Large intestine (tissue), 3 donors: ENCODE results near the gene RASGEF1C. TPM values are rescaled to one million over a fixed set of nuclear protein-coding genes. Genes with fewer than 3 reads are reported as not detected.
"Not testable (repeated sequence)": the region's sequence is repeated elsewhere in the genome, so short reads cannot be mapped to it uniquely, and the experiment has no call there.

ENCODE experiments used
- DNase-seq, 2 donors: peaks; one replicate each; pipeline versions ENCODE4 v3.0.0 to v3.0.0-alpha.2; 2013
- H3K27ac ChIP-seq: one replicate; pipeline ENCODE4 v1.5.1; 2013; ENCODE audit warnings: low read length
- H3K27me3 ChIP-seq: 2 replicates; pipeline ENCODE4 v1.6.1; 2013; ENCODE audit warnings: low read length; ENCODE audit not compliant: control insufficient read depth, insufficient read depth
- H3K36me3 ChIP-seq: 2 replicates; pipeline ENCODE4 v1.6.1; 2013; ENCODE audit warnings: low read length; ENCODE audit not compliant: control insufficient read depth, insufficient read depth
- H3K4me1 ChIP-seq: one replicate; pipeline ENCODE4 v1.6.1; 2013; ENCODE audit warnings: low read length; ENCODE audit not compliant: control insufficient read depth, insufficient read depth
- H3K4me3 ChIP-seq: one replicate; pipeline ENCODE4 v1.5.1; 2013; ENCODE audit warnings: low read length
- H3K9me3 ChIP-seq: one replicate; pipeline ENCODE4 v1.6.1; 2013; ENCODE audit warnings: mild to moderate bottlenecking, low read depth, low read length, moderate library complexity; ENCODE audit not compliant: control insufficient read depth
- WGBS: methylation state at CpG from one replicate; pipeline ENCODE4 v1.1.5; 2013; ENCODE audit warnings: low lambda C conversion rate; ENCODE audit not compliant: insufficient coverage; 5-methylcytosine and 5-hydroxymethylcytosine counted together
- polyA plus RNA-seq: library from polyadenylated mRNA; unstranded; fragments of 120-200 nt; gene quantifications from one replicate; pipeline ENCODE4 v1.2.1, GENCODE V29; 2013

RASGEF1C gene
- polyA plus RNA-seq, 1 donor, result 1.3 TPM

GRCh38 chr5:180212363-180213255 is 3.6 kb upstream of the RASGEF1C start:
- DNase-seq, result no peak
- Histone ChIP-seq H3K4me1 (peaks cover 9% of the 10 kb centered on the region), H3K9me3 (peaks cover 16% of the 10 kb centered on the region), H3K4me3 (no peak overlapping the region), H3K27ac (no peak overlapping the region), H3K36me3 (no peaks in the 10 kb centered on the region), H3K27me3 (peaks cover 14% of the 10 kb centered on the region)
- WGBS, result 50% methylated on average over 2 of the region's 19 CpGs

DNA sequence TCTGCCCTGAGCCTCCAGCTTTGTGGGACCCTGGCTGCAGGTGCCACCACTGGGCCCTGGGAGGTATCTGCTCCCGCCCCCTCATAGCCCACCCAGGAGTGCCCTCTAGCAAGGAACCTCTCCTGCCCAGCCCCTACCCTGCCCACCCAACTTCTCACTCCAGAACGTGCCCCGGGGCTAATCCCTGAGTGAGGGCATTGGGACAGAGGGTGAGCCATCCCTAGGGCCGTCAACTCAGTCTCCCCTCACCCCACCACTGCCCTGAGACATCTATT is 2.7 kb upstream of the RASGEF1C start:
- Histone ChIP-seq H3K4me3 (no peak overlapping the region), H3K4me1 (peaks cover 10% of the 10 kb centered on the region), H3K27me3 (peaks cover 23% of the 10 kb centered on the region), H3K9me3 (peaks cover 18% of the 10 kb centered on the region), H3K27ac (no peak overlapping the region), H3K36me3 (no peaks in the 10 kb centered on the region)
- WGBS, result no CpG with 5 or more reads among the region's 4 CpGs
- DNase-seq, result no peak

DNA sequence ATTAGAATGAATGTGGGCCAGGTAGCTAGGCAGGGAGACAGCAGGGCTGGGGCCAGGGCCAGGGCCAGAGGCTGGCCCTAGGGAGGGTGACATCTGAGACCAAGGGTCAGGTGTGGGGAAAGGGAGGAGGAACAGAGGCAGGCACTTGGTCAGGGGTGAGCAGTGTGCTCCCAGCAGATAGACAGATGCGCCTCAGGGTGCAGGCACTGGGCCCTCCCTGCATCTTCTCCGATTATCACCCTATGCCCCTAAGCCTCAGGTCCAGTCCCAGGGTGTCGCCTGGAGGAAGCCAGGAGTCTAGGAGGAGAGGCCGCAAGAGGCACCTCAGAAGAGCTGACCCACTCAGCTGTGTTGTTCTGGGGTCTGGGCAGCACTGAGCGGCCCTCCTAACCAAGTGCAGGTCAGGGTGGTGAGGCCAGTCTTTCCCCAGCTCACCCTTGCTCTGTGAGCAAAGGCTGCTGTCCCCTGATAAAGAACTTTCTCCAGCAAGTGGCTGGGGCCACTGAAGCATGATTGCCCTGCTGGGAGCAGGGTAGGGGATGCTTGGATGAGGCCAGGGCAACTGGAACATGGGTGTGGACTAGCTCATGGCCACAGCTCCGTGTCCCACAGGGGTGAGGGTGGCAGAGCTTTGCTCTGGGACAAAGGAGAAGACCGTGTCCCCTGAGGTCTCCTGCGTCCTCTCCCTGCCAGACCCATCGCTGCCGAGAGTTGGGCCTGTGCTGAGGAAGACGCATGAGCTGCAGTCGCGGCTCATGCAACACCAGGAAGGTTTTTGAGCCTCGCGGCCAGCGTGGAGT is 2.1 kb upstream of the RASGEF1C start:
- DNase-seq, result peak in 1 of 2 donors; percentile 11
- H3K36me3 ChIP-seq, result no peaks in the 10 kb centered on the region
- H3K27ac ChIP-seq, result no peak overlapping the region
- 100% methylated on average over 1 of the region's 16 CpGs for WGBS
- H3K4me3 ChIP-seq, result no peak overlapping the region
- H3K4me1 ChIP-seq, result peaks cover 10% of the 10 kb centered on the region
- peaks cover 23% of the 10 kb centered on the region for H3K27me3 ChIP-seq
- H3K9me3 ChIP-seq, result peaks cover 12% of the 10 kb centered on the region

DNA sequence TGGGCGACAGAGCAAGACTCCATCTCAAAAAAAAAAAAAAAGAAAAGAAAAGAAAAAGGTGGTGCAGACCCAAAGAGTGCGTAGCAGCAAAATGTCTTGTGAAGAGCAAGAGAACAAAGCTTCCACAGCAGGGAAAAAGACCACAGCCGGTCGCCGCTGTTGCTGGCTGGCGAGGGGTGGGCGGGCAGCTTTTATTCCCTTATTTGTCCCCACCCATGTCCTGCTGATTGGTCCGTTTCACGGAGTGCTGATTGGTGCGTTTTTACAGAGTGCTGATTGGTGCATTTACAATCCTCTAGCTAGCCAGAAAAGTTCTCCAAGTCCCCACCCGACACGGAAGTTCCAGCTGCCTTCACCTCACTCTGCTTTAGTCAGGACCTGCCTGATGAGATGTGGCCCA is 1.1 kb upstream of the RASGEF1C start:
- not testable (repeated sequence) for H3K4me3 ChIP-seq, DNase-seq, H3K9me3 ChIP-seq, H3K27ac ChIP-seq, H3K36me3 ChIP-seq
- Histone ChIP-seq H3K27me3 (peaks cover 23% of the 10 kb centered on the region), H3K4me1 (peaks cover 10% of the 10 kb centered on the region)
- WGBS, result no CpG with 5 or more reads among the region's 12 CpGs

GRCh38 chr5:180208435-180209081 is 453 bp downstream of the RASGEF1C start:
- DNase-seq, result no peak
- WGBS, result no CpG with 5 or more reads among the region's 65 CpGs
- no peaks in the 10 kb centered on the region for H3K36me3 ChIP-seq
- H3K27me3 ChIP-seq, result peaks cover 23% of the 10 kb centered on the region
- H3K27ac ChIP-seq, result no peak overlapping the region
- peaks cover 10% of the 10 kb centered on the region for H3K4me1 ChIP-seq
- peaks cover 6% of the 10 kb centered on the region for H3K9me3 ChIP-seq
- H3K4me3 ChIP-seq, result peak overlapping the region; percentile 30

DNA sequence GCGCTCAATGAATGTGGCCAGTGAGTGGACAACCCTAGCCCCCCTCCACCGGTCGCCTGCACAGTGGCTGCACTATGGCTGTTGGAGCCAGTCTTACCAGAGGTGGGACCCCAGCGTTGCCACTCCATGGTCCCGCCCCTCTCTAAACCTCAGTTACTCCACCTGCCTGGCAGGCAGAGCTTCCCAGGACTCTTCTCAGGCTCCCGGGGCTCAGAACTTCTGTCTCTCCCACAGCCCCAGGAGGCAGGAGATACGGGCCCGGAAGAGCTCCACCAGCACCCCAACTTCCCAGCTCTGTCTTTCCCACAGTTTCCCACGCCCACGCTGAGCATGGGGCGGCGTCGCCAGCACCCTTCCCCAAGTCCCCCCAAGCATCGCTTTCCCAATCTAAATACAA is 975 bp downstream of the RASGEF1C start:
- H3K9me3 ChIP-seq, result peaks cover 6% of the 10 kb centered on the region
- DNase-seq, result no peak
- no peaks in the 10 kb centered on the region for H3K36me3 ChIP-seq
- H3K27ac ChIP-seq, result no peak overlapping the region
- no peak overlapping the region for H3K4me3 ChIP-seq
- WGBS, result no CpG with 5 or more reads among the region's 14 CpGs
- H3K4me1 ChIP-seq, result peaks cover 10% of the 10 kb centered on the region
- H3K27me3 ChIP-seq, result peaks cover 23% of the 10 kb centered on the region

GRCh38 chr5:180207593-180207992 is 1.4 kb downstream of the RASGEF1C start:
- no peak overlapping the region for H3K27ac ChIP-seq
- H3K4me1 ChIP-seq, result peaks cover 10% of the 10 kb centered on the region
- no peak for DNase-seq
- peaks cover 23% of the 10 kb centered on the region for H3K27me3 ChIP-seq
- no peaks in the 10 kb centered on the region for H3K36me3 ChIP-seq
- no peak overlapping the region for H3K4me3 ChIP-seq
- whole genome bisulfite sequencing, result no CpG with 5 or more reads among the region's 25 CpGs
- peaks cover 6% of the 10 kb centered on the region for H3K9me3 ChIP-seq

- Histone ChIP-seq H3K9me3 (peaks cover 6% of the 10 kb centered on the region), H3K4me3 (no peak overlapping the region)
Observed at GRCh38 chr5:180206993-180207392, 2.0 kb downstream of the RASGEF1C start.

GRCh38 chr5:180205916-180206315 is 3.1 kb downstream of the RASGEF1C start:
- WGBS, result no CpG with 5 or more reads among the region's 1 CpG
- H3K9me3 ChIP-seq, result peaks cover 6% of the 10 kb centered on the region
- DNase-seq, result no peak
- H3K27me3 ChIP-seq, result peaks cover 23% of the 10 kb centered on the region
- H3K27ac ChIP-seq, result no peak overlapping the region
- peaks cover 10% of the 10 kb centered on the region for H3K4me1 ChIP-seq
- H3K4me3 ChIP-seq, result no peak overlapping the region
- H3K36me3 ChIP-seq, result no peaks in the 10 kb centered on the region

More at GRCh38 chr5:180206993-180207392, 2.0 kb downstream of the RASGEF1C start:
- Histone ChIP-seq H3K36me3 (no peaks in the 10 kb centered on the region), H3K27ac (no peak overlapping the region), H3K4me1 (peaks cover 10% of the 10 kb centered on the region), H3K27me3 (peaks cover 23% of the 10 kb centered on the region)
- WGBS, result 50% methylated on average over 1 of the region's 11 CpGs
- DNase-seq, result no peak

- H3K9me3 ChIP-seq, result peaks cover 6% of the 10 kb centered on the region
- H3K27me3 ChIP-seq, result peaks cover 20% of the 10 kb centered on the region
- H3K36me3 ChIP-seq, result no peaks in the 10 kb centered on the region
- no peak for DNase-seq
- H3K27ac ChIP-seq, result no peak overlapping the region
- peaks cover 10% of the 10 kb centered on the region for H3K4me1 ChIP-seq
- H3K4me3 ChIP-seq, result no peak overlapping the region
- WGBS, result no CpG with 5 or more reads among the region's 1 CpG
Observed at GRCh38 chr5:180204276-180204819, 4.7 kb downstream of the RASGEF1C start.
